C4-2B (cell line): ENCODE measurements around the gene STYXL2.

ENCODE experiments used
- ZFX ChIP-seq: fragments of 450-650 bp; IDR thresholded peaks from 2 replicates; pipeline ENCODE4 v1.6.1; 2017
- TF ChIP-seq, protein P1 (sequence below): fragments of 450-650 bp; conservative IDR thresholded peaks from 2 replicates; pipeline ENCODE4 v1.5.1; 2017; ENCODE audit warnings: mild to moderate bottlenecking

DNA sequence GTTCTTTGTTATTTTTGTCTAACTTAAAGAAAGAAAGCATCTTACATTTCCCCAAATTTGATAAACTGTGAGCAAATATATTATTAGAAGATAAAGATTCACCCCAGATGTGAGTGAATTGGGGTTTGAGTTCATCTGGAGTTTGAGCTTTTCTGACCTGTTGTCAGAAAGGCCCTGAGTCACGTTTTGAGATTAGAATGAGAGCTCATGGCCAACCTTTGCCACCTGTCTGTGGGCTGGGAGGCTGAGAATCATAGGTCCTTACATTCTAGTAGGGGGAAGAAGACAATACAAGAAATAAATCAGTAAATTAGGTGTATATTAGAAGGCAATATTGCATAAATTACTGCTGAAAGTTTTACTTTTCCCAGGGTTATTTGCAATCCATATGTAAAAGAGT lies 22.3 kb downstream of the STYXL2 start:
- TF ChIP-seq, protein P1, sequence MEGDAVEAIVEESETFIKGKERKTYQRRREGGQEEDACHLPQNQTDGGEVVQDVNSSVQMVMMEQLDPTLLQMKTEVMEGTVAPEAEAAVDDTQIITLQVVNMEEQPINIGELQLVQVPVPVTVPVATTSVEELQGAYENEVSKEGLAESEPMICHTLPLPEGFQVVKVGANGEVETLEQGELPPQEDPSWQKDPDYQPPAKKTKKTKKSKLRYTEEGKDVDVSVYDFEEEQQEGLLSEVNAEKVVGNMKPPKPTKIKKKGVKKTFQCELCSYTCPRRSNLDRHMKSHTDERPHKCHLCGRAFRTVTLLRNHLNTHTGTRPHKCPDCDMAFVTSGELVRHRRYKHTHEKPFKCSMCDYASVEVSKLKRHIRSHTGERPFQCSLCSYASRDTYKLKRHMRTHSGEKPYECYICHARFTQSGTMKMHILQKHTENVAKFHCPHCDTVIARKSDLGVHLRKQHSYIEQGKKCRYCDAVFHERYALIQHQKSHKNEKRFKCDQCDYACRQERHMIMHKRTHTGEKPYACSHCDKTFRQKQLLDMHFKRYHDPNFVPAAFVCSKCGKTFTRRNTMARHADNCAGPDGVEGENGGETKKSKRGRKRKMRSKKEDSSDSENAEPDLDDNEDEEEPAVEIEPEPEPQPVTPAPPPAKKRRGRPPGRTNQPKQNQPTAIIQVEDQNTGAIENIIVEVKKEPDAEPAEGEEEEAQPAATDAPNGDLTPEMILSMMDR = no peak
- no peak for TF ChIP-seq ZFX
